ENCODE results near the gene DPEP2.

DPEP2 gene

GRCh38 chr16:67992661-67993206, 6.5 kb downstream of the DPEP2 start:
- Histone ChIP-seq H3K4me3 (ENCODE audit: low read depth, low read length) (no peak overlapping the region), H3K27me3 (ENCODE audit: insufficient read depth, low read length) (no peaks in the 10 kb centered on the region), H2AFZ (ENCODE audit: low read length, unreplicated experiment) (no peak overlapping the region), H3K4me1 (ENCODE audit: control insufficient read depth, insufficient read depth, low read length, unreplicated experiment) (peaks cover 12% of the 10 kb centered on the region), H3K79me2 (ENCODE audit: control insufficient read depth, insufficient read depth, low read length, unreplicated experiment) (no peaks in the 10 kb centered on the region), H3K27ac (ENCODE audit: low read depth, low read length) (no peak overlapping the region), H3K36me3 (ENCODE audit: insufficient read depth, low read length) (no peaks in the 10 kb centered on the region)

- Histone ChIP-seq H3K36me3 (ENCODE audit: insufficient read depth, low read length) (no peaks in the 10 kb centered on the region), H3K27me3 (ENCODE audit: insufficient read depth, low read length) (no peaks in the 10 kb centered on the region), H3K79me2 (ENCODE audit: control insufficient read depth, insufficient read depth, low read length, unreplicated experiment) (no peaks in the 10 kb centered on the region), H3K4me1 (ENCODE audit: control insufficient read depth, insufficient read depth, low read length, unreplicated experiment) (peaks cover 8% of the 10 kb centered on the region), H3K27ac (ENCODE audit: low read depth, low read length) (no peak overlapping the region), H2AFZ (ENCODE audit: low read length, unreplicated experiment) (no peak overlapping the region), H3K4me3 (ENCODE audit: low read depth, low read length) (no peak overlapping the region)
Measured at GRCh38 chr16:67990018-67990386, 9.3 kb downstream of the DPEP2 start.

DNA sequence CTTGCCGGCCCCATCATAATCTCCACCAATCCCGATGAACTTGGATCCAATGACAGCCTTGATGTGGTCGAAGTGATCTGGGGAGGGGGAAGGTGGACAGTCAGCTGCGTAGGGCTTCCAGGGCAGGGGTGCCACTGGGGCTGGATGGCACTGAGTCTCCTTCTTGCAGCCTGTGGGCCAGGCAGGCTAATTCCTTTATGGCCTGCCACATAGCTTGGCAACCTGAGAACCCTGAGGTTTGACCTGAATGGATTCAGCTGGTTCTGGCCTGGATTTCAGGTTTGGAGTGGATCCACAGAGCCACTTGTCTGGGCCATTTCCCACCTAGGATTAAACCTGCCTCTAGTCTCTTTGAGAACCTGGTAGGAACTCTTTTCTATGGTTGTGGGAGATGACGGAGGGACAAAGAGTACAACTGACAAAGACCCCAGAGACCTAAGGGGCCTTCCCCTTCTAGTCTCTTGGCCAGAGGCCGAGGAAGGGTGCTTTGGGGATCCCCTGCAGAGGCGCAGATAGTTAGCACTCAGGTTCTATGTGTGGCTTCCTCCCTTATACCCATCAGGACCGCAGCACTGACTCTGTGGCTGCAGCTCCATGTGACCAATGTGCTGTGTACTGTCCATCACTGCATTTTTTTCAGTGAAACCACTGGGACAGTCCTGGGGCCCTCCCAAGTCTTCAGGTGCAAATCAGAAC, 9.8 kb downstream of the DPEP2 start:
- H2AFZ ChIP-seq (ENCODE audit: low read length, unreplicated experiment): no peak overlapping the region
- H3K27me3 ChIP-seq (ENCODE audit: insufficient read depth, low read length): no peaks in the 10 kb centered on the region
- peaks cover 8% of the 10 kb centered on the region for H3K4me1 ChIP-seq (ENCODE audit: control insufficient read depth, insufficient read depth, low read length, unreplicated experiment)
- H3K4me3 ChIP-seq (ENCODE audit: low read depth, low read length): no peak overlapping the region
- H3K79me2 ChIP-seq (ENCODE audit: control insufficient read depth, insufficient read depth, low read length, unreplicated experiment): no peaks in the 10 kb centered on the region
- no peak overlapping the region for H3K27ac ChIP-seq (ENCODE audit: low read depth, low read length)
- H3K36me3 ChIP-seq (ENCODE audit: insufficient read depth, low read length): no peaks in the 10 kb centered on the region

- Histone ChIP-seq H3K79me2 (ENCODE audit: control insufficient read depth, insufficient read depth, low read length, unreplicated experiment) (no peaks in the 10 kb centered on the region), H3K27ac (ENCODE audit: low read depth, low read length) (no peak overlapping the region), H3K4me1 (ENCODE audit: control insufficient read depth, insufficient read depth, low read length, unreplicated experiment) (peaks cover 7% of the 10 kb centered on the region), H3K36me3 (ENCODE audit: insufficient read depth, low read length) (no peaks in the 10 kb centered on the region), H2AFZ (ENCODE audit: low read length, unreplicated experiment) (no peak overlapping the region), H3K27me3 (ENCODE audit: insufficient read depth, low read length) (no peaks in the 10 kb centered on the region), H3K4me3 (ENCODE audit: low read depth, low read length) (no peak overlapping the region)
Measured at GRCh38 chr16:67988675-67989074, 10.6 kb downstream of the DPEP2 start.

DNA sequence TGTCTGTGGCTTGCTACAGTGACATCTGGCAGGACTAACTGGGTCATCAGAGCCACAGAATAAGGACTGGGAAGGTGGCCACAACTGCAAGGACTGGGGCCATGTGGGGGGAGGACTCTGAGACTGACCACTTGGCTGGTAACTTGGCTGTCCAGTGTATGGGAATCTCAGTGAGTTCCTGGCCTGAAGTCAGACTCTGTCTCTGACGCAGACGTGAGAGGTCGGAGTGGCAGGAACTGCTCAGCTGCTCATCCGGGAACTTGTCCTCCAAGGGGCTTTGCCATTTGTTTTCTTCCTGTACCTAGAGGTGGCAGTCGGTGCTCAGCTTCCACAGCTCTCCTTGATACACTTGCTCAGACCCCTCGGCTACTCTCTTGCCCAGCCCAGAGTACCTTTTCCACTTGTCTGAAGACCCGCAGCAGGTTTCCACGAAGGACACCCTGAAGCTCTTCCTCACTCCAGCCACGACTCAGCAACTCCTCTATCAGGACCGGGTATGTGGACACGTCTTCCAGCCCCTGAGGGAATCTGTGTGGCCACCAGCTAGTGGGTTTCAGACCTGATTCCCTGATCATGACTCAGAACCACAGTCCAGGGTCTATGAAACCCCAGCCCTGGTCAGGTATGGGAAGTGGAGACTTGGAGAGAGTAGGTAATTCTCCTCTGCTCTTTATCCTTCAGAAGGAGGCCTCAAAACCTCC, 11.7 kb downstream of the DPEP2 start:
- H3K36me3 ChIP-seq (ENCODE audit: insufficient read depth, low read length): no peaks in the 10 kb centered on the region
- no peak overlapping the region for H2AFZ ChIP-seq (ENCODE audit: low read length, unreplicated experiment)
- H3K27ac ChIP-seq (ENCODE audit: low read depth, low read length): no peak overlapping the region
- H3K4me1 ChIP-seq (ENCODE audit: control insufficient read depth, insufficient read depth, low read length, unreplicated experiment): no peaks in the 10 kb centered on the region
- no peak overlapping the region for H3K4me3 ChIP-seq (ENCODE audit: low read depth, low read length)
- H3K27me3 ChIP-seq (ENCODE audit: insufficient read depth, low read length): no peaks in the 10 kb centered on the region
- H3K79me2 ChIP-seq (ENCODE audit: control insufficient read depth, insufficient read depth, low read length, unreplicated experiment): no peaks in the 10 kb centered on the region

DNA sequence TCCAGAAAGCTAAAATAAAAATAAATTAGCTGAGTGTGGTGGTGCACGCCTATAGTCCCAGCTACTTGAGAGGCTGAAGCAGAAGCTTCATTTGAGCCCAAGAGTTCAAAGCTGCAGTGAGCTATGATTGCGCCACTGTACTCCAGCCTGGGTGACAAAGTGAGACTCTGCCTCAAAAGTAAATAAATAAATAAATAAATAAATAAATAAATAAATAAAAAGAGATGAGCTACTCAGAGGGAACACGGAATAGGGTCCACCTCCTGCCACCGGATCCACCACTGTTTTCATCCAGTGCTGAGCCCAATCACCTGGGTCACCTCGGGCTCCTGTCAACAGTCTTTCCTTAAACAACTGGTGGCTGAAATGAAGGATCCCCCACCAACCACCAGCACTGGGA, 12.3 kb downstream of the DPEP2 start:
- Histone ChIP-seq H2AFZ (ENCODE audit: low read length, unreplicated experiment) (no peak overlapping the region), H3K4me1 (ENCODE audit: control insufficient read depth, insufficient read depth, low read length, unreplicated experiment) (no peaks in the 10 kb centered on the region), H3K36me3 (ENCODE audit: insufficient read depth, low read length) (no peaks in the 10 kb centered on the region), H3K27me3 (ENCODE audit: insufficient read depth, low read length) (no peaks in the 10 kb centered on the region), H3K27ac (ENCODE audit: low read depth, low read length) (no peak overlapping the region), H3K79me2 (ENCODE audit: control insufficient read depth, insufficient read depth, low read length, unreplicated experiment) (no peaks in the 10 kb centered on the region), H3K4me3 (ENCODE audit: low read depth, low read length) (no peak overlapping the region)

- no peaks in the 10 kb centered on the region for H3K36me3 ChIP-seq (ENCODE audit: insufficient read depth, low read length)
- no peak overlapping the region for H3K27ac ChIP-seq (ENCODE audit: low read depth, low read length)
- H3K4me1 ChIP-seq (ENCODE audit: control insufficient read depth, insufficient read depth, low read length, unreplicated experiment): no peaks in the 10 kb centered on the region
- no peak overlapping the region for H3K4me3 ChIP-seq (ENCODE audit: low read depth, low read length)
- no peak overlapping the region for H2AFZ ChIP-seq (ENCODE audit: low read length, unreplicated experiment)
- peaks cover 7% of the 10 kb centered on the region; the same call in 1 of the 2 replicates for H3K27me3 ChIP-seq (ENCODE audit: insufficient read depth, low read length)
- no peaks in the 10 kb centered on the region for H3K79me2 ChIP-seq (ENCODE audit: control insufficient read depth, insufficient read depth, low read length, unreplicated experiment)
Measured at GRCh38 chr16:67982011-67982696, 17.1 kb downstream of the DPEP2 start.

DNA sequence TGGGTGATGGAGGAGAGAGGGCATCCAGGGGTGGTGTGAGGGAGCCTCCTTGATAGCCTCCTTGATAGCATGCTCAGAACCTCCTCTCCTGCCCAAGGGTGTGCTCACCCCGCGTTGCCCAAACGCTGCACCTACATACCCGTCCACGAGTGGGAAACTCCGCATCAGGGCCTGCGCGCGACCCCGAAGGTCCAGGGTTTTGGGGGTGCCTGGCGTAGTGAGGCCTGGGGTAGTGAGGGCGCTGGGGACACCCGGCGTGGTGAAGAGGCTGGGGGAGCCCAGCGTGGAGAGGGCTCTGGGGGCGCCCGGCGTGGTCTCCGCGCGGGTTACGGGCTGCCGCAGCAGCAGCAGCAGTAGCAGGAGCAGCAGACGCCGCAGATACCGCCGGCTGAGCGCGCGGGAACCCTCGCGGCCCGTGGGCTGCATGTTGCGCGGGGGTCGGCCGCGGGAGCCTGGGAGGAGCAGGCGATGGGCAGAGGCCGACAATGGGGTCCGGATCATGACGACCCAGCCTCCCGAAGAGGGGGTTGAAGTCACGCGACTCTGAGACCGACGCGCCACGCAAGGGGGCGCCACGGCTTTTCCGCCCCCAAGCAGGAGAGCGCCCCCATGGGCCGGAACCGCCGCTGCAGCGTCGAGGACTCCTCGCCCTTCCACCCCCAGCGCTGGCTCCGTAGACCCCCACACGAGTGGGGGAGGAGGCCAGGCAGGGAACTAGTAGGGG, 19.2 kb downstream of the DPEP2 start, which contains the start of gene DPEP3:
Gene DPEP3, minus strand, starts transcription at position 545 of the 724 bp plus-strand sequence. Its CDS starts 119 bp downstream, at position 426.
- Histone ChIP-seq H2AFZ (ENCODE audit: low read length, unreplicated experiment) (no peak within 1 kb of the TSS), H3K4me3 (ENCODE audit: low read depth, low read length) (no peak within 1 kb of the TSS), H3K27me3 (ENCODE audit: insufficient read depth, low read length) (peaks cover 11% of the 10 kb centered on the region; the same call in 1 of the 2 replicates), H3K36me3 (ENCODE audit: insufficient read depth, low read length) (no peaks in the 10 kb centered on the region), H3K27ac (ENCODE audit: low read depth, low read length) (no peak within 1 kb of the TSS), H3K4me1 (ENCODE audit: control insufficient read depth, insufficient read depth, low read length, unreplicated experiment) (no peaks in the 10 kb centered on the region), H3K79me2 (ENCODE audit: control insufficient read depth, insufficient read depth, low read length, unreplicated experiment) (no peaks in the 10 kb centered on the region)

- Histone ChIP-seq H3K27ac (ENCODE audit: low read depth, low read length) (no peak overlapping the region), H3K36me3 (ENCODE audit: insufficient read depth, low read length) (no peaks in the 10 kb centered on the region), H3K79me2 (ENCODE audit: control insufficient read depth, insufficient read depth, low read length, unreplicated experiment) (no peaks in the 10 kb centered on the region), H3K4me1 (ENCODE audit: control insufficient read depth, insufficient read depth, low read length, unreplicated experiment) (no peaks in the 10 kb centered on the region), H2AFZ (ENCODE audit: low read length, unreplicated experiment) (no peak overlapping the region), H3K27me3 (ENCODE audit: insufficient read depth, low read length) (peaks cover 11% of the 10 kb centered on the region; the same call in 1 of the 2 replicates), H3K4me3 (ENCODE audit: low read depth, low read length) (no peak overlapping the region)
Measured at GRCh38 chr16:67977469-67978227, 21.6 kb downstream of the DPEP2 start.

Data from ACC112 (cell line).